ENCODE measurements around the gene TMEM128. TPM values are rescaled to one million over a fixed set of nuclear protein-coding genes. Genes with fewer than 3 reads are reported as not detected.

TMEM128 gene
- 19.0 and 24.2 TPM in 2 replicates for total RNA-seq

GRCh38 chr4:4248029-4248884 lies at the start of gene TMEM128:
Gene TMEM128 (minus strand): TSS chr4:4248223. CDS start chr4:4248202, 21 bp downstream.

GRCh38 chr4:4289941-4290850 lies 42.2 kb upstream of the TMEM128 start, which contains the start of the genes LYAR and ZBTB49:
Gene LYAR (minus strand): TSS chr4:4290154. CDS start chr4:4283742, 6,412 bp downstream.
Gene ZBTB49 (plus strand): TSS chr4:4290251. CDS start chr4:4299946, 9,695 bp downstream.

GRCh38 chr4:4226606-4227438 lies 21.2 kb downstream of the TMEM128 start, which contains the start of gene OTOP1:
Gene OTOP1 (minus strand): TSS chr4:4226929. CDS start chr4:4226864, 65 bp downstream.

Other genes with a start within 250 kb of the TMEM128 start
- gene OTOP1, start 21.3 kb downstream of the TMEM128 start, total RNA-seq = not detected in 2 replicates
- gene LYAR, start 41.9 kb upstream of the TMEM128 start, total RNA-seq = 6.8 and 15.6 TPM in 2 replicates
- gene ZBTB49, start 42.0 kb upstream of the TMEM128 start, total RNA-seq = 2.2 and 3.0 TPM in 2 replicates
- gene NSG1, start 138.9 kb upstream of the TMEM128 start, total RNA-seq = under 0.01 and 0.09 TPM in 2 replicates

Data from dermis lymphatic vessel endothelial cell (primary cell).